ENCODE results near the gene BOLA2B.

BOLA2B gene

DNA sequence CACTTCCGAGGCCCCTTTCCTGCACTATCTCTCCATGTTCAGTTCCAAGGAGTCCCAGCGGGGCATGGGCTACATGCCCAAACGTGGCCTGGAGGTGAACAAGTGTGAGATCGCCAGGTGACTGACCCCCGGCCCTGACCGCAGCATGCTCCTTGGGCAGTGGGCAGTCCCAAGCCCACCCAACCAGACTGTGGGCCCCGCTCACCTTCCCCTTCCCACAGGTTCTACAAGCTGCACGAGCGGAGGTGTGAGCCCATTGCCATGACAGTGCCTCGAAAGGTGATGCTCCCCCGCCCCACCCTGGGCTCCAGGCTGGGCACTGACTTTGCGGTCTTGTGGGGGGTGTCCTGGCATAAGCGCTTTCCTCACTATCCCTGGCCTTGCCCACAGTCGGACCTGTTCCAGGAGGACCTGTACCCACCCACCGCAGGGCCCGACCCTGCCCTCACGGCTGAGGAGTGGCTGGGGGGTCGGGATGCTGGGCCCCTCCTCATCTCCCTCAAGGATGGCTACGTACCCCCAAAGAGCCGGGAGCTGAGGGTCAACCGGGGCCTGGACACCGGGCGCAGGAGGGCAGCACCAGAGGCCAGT, 5.4 kb downstream of the BOLA2B start:
- TF ChIP-seq, protein P1, sequence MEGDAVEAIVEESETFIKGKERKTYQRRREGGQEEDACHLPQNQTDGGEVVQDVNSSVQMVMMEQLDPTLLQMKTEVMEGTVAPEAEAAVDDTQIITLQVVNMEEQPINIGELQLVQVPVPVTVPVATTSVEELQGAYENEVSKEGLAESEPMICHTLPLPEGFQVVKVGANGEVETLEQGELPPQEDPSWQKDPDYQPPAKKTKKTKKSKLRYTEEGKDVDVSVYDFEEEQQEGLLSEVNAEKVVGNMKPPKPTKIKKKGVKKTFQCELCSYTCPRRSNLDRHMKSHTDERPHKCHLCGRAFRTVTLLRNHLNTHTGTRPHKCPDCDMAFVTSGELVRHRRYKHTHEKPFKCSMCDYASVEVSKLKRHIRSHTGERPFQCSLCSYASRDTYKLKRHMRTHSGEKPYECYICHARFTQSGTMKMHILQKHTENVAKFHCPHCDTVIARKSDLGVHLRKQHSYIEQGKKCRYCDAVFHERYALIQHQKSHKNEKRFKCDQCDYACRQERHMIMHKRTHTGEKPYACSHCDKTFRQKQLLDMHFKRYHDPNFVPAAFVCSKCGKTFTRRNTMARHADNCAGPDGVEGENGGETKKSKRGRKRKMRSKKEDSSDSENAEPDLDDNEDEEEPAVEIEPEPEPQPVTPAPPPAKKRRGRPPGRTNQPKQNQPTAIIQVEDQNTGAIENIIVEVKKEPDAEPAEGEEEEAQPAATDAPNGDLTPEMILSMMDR (IDR thresholded peaks at IDR 0.05; ENCODE audit: low read length): no peak
- no peak for TF ChIP-seq EZH2phosphoT487 (IDR thresholded peaks at IDR 0.05; ENCODE audit: low read length)
- TF ChIP-seq EZH2 (optimal IDR thresholded peaks at IDR 0.05; ENCODE audit: low read depth, low read length): no peak

DNA sequence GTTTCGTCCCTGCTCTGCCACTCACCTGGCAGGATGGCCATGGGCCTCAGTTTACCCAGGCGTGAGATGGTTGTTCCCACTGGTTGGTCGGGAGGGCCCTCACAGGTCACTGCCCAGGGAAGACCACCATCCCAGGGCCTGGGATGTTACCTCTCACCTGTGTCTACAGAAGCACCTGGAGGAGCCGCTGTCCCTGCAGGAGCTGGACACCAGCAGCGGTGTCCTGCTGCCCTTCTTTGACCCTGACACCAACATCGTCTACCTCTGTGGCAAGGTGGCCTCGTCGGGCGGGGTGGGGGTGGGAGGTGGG, 6.0 kb downstream of the BOLA2B start:
- no peak overlapping the region for H3K9ac ChIP-seq (ENCODE audit: low read length)
- H4K20me1 ChIP-seq (ENCODE audit: insufficient read depth, low read length): no peaks in the 10 kb centered on the region
- no peak overlapping the region for H3K27ac ChIP-seq (ENCODE audit: low read length)
- H3K4me3 ChIP-seq (ENCODE audit: low read length): no peak overlapping the region
- no peaks in the 10 kb centered on the region for H3K9me2 ChIP-seq (replicated peaks; ENCODE audit: insufficient read depth, low read length)
- DNase-seq: no peak
- no peaks in the 10 kb centered on the region; the same call in 1 of the 2 replicates for H3K36me3 ChIP-seq (replicated peaks; ENCODE audit: insufficient read depth, low read length)
- H2AFZ ChIP-seq (ENCODE audit: low read length): no peak overlapping the region
- TF ChIP-seq EZH2 (optimal IDR thresholded peaks at IDR 0.05; ENCODE audit: low read depth, low read length) (no peak), EZH2phosphoT487 (IDR thresholded peaks at IDR 0.05; ENCODE audit: low read length) (no peak)
- TF ChIP-seq, protein P1 (IDR thresholded peaks at IDR 0.05; ENCODE audit: low read length): no peak
- no peaks in the 10 kb centered on the region for H3K9me3 ChIP-seq (replicated peaks; ENCODE audit: insufficient read depth, low read length)
- no peaks in the 10 kb centered on the region for H3K27me3 ChIP-seq (replicated peaks; ENCODE audit: insufficient read depth, low read length)
- peaks cover 40% of the 10 kb centered on the region; the same call in 1 of the 2 replicates for H3F3A ChIP-seq (ENCODE audit: insufficient read depth, low read length)
- H3K79me2 ChIP-seq (ENCODE audit: low read length): peaks cover 49% of the 10 kb centered on the region
- H3K4me1 ChIP-seq (ENCODE audit: low read length): peaks cover 30% of the 10 kb centered on the region
- peak overlapping the region; percentile 98; the same call in 1 of the 2 replicates for H3K4me2 ChIP-seq (ENCODE audit: low read depth, low read length)

More for the DNA sequence above, 5.4 kb downstream of the BOLA2B start:
- Histone ChIP-seq H3K4me2 (ENCODE audit: low read depth, low read length) (no peak overlapping the region), H3K9me3 (replicated peaks; ENCODE audit: insufficient read depth, low read length) (no peaks in the 10 kb centered on the region), H3K27me3 (replicated peaks; ENCODE audit: insufficient read depth, low read length) (no peaks in the 10 kb centered on the region), H3K79me2 (ENCODE audit: low read length) (peaks cover 46% of the 10 kb centered on the region), H3K9me2 (replicated peaks; ENCODE audit: insufficient read depth, low read length) (no peaks in the 10 kb centered on the region), H4K20me1 (ENCODE audit: insufficient read depth, low read length) (no peaks in the 10 kb centered on the region), H2AFZ (ENCODE audit: low read length) (no peak overlapping the region), H3F3A (ENCODE audit: insufficient read depth, low read length) (peaks cover 38% of the 10 kb centered on the region; the same call in 1 of the 2 replicates), H3K9ac (ENCODE audit: low read length) (no peak overlapping the region), H3K4me3 (ENCODE audit: low read length) (no peak overlapping the region), H3K36me3 (replicated peaks; ENCODE audit: insufficient read depth, low read length) (no peaks in the 10 kb centered on the region; the same call in 1 of the 2 replicates), H3K27ac (ENCODE audit: low read length) (no peak overlapping the region), H3K4me1 (ENCODE audit: low read length) (peaks cover 26% of the 10 kb centered on the region)
- DNase-seq: no peak

DNA sequence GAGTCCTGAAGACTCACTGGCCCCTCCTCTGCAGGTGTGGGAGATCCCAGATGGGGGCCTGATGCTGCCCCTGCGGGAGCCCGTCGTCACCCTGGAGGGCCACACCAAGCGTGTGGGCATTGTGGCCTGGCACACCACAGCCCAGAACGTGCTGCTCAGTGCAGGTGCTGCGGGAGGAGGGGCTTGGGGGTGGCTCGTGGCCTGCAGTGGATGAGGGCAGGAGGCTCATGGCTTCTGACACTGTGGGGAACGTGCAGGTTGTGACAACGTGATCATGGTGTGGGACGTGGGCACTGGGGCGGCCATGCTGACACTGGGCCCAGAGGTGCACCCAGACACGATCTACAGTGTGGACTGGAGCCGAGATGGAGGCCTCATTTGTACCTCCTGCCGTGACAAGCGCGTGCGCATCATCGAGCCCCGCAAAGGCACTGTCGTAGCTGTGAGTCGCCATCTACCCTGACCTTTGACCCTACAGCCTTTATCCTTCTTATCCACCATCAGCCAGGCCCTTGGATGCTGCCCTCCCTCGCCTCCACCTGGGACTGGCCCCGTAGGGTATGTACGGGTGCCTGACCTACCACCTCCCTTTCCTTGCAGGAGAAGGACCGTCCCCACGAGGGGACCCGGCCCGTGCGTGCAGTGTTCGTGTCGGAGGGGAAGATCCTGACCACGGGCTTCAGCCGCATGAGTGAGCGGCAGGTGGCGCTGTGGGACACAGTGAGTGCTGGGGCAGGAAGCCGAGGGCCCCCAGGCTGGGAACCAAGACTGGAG, 6.5 kb downstream of the BOLA2B start:
- peaks cover 49% of the 10 kb centered on the region for H3K79me2 ChIP-seq (ENCODE audit: low read length)
- H3K4me1 ChIP-seq (ENCODE audit: low read length): peaks cover 31% of the 10 kb centered on the region
- no peaks in the 10 kb centered on the region for H4K20me1 ChIP-seq (ENCODE audit: insufficient read depth, low read length)
- peak overlapping the region; percentile 92; the same call in 1 of the 2 replicates for H3K27ac ChIP-seq (ENCODE audit: low read length)
- no peaks in the 10 kb centered on the region for H3K9me3 ChIP-seq (replicated peaks; ENCODE audit: insufficient read depth, low read length)
- no peaks in the 10 kb centered on the region for H3K27me3 ChIP-seq (replicated peaks; ENCODE audit: insufficient read depth, low read length)
- no peak overlapping the region for H3K4me3 ChIP-seq (ENCODE audit: low read length)
- H3K4me2 ChIP-seq (ENCODE audit: low read depth, low read length): peak overlapping the region; percentile 98; the same call in 1 of the 2 replicates
- H3F3A ChIP-seq (ENCODE audit: insufficient read depth, low read length): peaks cover 41% of the 10 kb centered on the region; the same call in 1 of the 2 replicates
- no peak overlapping the region; the same call in 1 of the 2 replicates for H3K9ac ChIP-seq (ENCODE audit: low read length)
- peak; percentile 52 for DNase-seq
- no peak overlapping the region for H2AFZ ChIP-seq (ENCODE audit: low read length)
- no peaks in the 10 kb centered on the region for H3K9me2 ChIP-seq (replicated peaks; ENCODE audit: insufficient read depth, low read length)
- no peaks in the 10 kb centered on the region; the same call in 1 of the 2 replicates for H3K36me3 ChIP-seq (replicated peaks; ENCODE audit: insufficient read depth, low read length)
- TF ChIP-seq EZH2 (optimal IDR thresholded peaks at IDR 0.05; ENCODE audit: low read depth, low read length): no peak
- TF ChIP-seq, protein P1 (IDR thresholded peaks at IDR 0.05; ENCODE audit: low read length): peak; percentile 73
- TF ChIP-seq EZH2phosphoT487 (IDR thresholded peaks at IDR 0.05; ENCODE audit: low read length): no peak
